GM21390 (cell line): ENCODE results near the gene RXRA.
"Not testable (repeated sequence)": the region's sequence is repeated elsewhere in the genome, so short reads cannot be mapped to it uniquely, and the experiment has no call there.

Experiments used
- ATAC-seq: cut with Tn5 transposase; IDR thresholded peaks from one replicate; pipeline ENCODE4 v1.9.1; 2021; ENCODE audit not compliant: unreplicated experiment

The RXRA gene

DNA sequence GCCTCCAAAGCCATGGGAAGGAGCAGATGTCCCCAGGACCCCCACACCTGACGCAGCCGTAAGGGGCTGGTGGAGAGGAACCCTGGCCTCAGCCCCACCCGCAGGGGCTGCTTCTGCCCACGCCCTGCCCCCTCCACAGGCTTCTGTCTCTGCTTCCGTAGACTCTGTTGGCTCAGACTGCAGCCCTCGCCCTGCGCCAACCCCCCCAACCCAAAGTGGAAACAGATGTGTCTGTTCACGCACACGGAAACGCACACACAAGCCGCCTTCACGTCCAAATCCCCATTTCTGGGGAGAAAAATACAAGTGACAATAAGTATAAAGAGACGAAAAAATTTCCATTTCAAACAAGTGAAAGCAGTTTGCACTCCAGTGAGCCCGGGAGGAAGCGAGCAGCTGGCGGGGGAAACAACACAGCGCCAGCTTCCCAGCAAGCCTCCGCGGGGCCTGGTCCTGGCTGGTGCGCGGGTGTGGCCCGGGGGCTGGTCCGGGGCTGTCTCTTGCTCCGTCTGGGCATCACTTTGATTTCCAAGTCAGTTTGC, 32.6 kb upstream of the RXRA start:
- ATAC-seq = no peak

- ATAC-seq = no peak
Observed at GRCh38 chr9:134294153-134295071, 31.8 kb upstream of the RXRA start.

DNA sequence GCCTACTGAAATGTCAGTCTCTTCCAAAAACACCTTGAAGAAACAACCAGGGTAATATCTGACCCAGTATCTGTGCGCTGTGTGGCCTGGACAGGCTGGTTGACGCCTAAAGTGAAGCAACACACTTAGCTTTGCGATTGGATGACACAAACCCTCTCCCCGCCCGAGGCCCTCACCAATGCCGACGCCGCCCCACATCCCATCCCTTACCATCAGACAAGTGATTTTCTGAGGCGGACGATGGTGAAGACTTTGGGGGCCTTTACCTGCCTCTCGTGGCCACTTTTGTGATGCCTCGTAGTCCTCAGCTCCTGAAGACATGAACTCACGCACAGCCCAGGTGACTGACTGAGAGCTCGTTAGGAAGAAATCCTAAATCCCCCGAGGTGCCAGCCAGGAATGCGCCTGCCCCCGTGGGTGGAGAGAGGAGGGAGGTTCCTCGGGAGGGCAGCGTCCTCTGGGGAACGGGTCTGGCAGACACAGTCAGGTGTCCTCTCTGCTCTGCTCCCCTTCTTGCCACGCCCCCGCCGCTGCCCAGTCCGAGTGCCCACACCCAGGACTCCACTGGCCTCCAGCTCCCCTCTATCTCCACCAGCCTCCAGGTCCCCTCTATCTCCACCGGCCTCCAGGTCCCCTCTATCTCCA, 31.0 kb upstream of the RXRA start:
- no peak for ATAC-seq

GRCh38 chr9:134295746-134296250, 30.5 kb upstream of the RXRA start:
- no peak for ATAC-seq

DNA sequence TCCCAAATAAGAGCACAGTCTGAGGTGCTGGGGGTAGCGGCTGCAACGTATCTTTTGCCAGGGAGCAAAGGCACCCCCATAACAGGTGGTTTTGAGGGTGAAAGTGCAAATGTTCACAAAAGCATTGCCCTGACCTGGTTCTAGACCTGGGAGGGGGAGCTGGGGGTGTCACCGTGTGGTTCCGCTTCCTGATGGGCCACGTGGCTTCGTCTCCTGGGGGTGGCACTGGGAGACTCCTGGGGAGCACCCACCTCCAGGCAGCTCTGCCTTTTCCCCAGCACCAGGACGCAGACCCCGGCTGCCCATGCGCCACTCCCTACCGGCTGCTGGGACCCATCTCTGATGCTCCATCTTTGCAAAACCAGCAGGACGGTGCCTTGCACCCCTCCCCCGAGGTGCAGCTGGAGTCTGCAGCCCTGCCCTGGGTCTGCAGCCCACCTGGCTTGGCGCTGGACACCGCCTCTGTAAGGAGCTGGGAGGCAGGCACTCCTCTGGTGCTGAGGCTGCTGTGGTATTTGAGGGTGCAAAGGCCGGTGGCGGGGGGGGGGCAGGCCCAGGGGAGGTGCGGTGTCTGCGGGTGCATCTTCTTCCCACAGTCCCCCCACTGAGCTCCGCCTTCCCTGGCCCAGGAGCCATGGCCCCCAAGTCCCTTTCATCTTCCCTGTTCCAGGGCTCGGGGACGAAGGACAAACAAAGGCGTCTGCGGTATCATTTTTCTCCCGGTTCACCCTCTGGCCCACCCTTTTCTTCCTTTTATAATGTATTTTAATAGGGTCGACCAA, 29.8 kb upstream of the RXRA start:
- no peak for ATAC-seq

DNA sequence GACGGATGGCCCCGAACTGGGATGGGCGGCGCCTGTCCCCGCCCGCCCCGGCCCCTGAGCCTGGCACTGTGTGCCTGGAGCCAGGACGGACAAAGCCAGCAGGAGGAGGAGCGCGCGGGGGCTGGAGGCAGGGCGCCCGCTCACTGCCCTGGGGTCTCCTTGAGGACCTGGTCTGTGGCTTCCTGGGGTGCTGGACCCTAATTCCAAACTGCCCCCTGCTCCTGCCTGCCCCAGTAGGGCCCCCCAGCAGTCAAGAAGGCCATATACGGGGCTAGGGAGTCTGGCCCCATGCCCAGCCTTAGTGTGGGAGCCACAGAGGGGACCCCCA, 29.2 kb upstream of the RXRA start:
- ATAC-seq = no peak

DNA sequence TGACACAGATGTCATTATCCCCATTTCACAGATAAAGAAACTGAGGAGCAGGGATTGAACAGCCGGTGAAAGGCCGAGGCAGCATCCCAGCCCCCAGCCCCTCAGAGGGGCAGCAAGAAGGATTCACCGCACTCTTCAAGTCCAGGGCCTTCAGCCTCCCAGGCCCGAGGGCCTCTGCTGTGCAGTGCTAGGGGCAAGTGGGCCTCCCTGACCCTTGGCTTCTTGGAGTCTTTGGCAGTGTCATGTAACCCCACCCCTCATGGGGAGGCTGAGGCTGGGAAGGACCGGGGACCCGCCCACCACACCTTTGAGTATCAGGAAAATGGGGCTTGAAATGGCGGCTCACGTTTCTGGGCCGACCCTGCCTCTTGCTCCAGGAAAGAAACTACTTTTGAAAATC, 28.7 kb upstream of the RXRA start:
- ATAC-seq = no peak

GRCh38 chr9:134298000-134298399, 28.3 kb upstream of the RXRA start:
- no peak for ATAC-seq

DNA sequence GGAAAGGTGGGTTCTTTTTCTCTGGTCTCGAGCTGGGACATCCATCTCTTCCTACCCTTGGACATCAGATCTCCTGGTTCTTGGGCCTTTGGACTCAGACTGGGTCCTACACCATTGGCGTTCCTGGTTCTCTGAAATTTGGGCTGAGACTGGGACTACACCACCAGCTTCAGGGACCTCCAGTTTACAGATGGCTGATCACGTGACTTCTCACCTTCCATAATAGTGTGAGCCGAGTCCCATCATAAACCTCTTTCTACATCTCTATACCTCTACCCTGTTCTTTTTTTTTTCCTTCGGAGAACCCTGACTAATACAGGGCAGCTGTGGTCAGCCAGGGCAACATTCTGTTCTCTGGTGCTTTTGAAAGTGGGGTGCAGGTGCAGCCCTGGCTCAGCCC, 27.2 kb upstream of the RXRA start:
- ATAC-seq = no peak

DNA sequence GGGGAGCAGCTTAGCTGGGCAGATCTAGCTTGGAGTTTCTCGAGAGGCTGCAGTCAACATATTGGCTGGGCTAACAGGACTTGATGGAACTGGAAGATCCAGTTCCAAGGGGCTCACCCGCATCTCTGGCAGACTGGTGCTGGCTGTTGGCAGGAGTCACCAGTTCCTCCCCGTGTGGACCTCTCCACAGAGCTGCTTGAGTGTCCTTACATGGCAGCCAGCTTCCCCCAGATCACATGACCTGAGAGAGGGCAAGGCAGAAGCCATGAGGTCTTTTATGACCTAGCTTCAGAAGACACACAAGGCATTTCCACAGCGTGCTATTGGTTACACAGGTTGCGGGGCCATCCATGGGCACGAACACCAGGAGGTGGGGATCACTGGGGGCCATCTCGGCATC, 26.4 kb upstream of the RXRA start:
- no peak for ATAC-seq

DNA sequence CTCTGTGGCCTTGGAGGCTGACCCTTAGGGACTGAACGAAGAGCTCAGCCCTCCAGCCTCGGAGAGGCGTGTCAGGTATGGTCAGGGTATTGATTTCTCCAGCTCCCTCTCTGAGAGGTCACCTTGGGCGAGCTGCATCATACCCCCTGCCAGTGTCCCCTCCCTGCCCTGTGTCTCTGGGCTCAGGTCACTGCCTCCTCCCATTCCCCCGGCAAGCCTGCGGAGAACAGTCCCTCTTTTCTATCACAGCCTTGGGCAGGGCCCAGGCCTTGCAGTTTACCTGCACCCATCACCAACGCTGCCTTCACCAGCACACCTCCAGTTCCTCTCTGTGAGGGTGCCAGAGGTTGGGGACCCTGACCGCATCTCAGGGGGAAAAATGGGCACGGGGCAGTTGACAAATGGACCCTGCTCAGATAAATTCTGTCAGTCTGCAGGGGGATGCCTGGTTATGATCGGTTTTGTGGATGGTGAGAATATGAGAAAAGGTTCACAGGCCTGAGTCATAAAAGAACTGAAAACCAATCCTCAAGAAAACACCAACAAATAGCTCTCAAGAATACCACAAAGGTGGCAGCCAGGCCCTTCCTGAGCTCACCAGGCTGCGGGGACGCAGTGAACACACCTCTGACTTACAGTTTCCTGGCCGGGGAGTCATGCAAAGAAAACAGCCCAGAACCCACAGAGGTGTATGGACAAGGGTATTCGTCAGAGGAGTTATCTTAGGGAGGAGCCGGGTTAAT, 24.7 kb upstream of the RXRA start:
- no peak for ATAC-seq

GRCh38 chr9:134302130-134302817, 24.0 kb upstream of the RXRA start:
- ATAC-seq = no peak

DNA sequence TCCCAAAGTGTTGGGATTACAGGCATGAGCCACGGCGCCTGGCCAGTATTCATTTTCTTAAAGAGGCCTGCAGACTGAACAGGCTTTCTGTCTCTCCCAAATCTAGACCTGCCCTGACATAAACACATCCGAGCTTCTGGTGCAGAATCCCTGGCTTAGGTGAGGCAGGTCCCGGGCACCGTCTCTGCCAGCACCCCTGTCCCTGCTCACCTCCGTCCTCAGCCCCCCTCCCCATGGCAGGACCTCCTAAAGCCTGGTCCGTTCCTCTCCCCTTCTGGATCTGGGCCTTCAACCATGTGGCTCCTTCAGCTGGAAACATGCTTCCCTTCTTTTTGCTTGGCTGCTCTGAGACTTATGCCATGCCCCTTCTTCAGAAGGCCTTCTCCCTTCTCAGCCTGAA, 22.7 kb upstream of the RXRA start:
- no peak for ATAC-seq

DNA sequence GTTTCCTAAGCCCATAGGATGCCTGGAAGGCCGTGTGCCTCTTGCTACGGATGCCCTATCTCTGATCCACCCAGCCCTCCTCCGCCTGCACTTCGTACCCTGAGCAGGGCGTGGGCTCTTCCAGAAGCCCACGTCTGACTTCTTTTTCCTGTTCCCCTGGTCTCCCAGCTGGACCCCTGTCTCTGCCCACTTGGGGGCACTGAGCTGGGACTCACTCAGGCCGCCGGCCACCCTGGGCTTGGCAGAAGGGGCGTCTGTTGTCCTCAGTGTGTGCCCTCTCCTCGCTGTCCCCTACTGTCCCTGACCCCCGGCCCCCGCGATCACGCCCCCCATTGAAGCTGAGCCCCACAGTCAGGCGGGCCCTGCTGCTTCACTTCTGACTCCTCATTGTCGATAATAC, 22.0 kb upstream of the RXRA start:
- no peak for ATAC-seq

GRCh38 chr9:134304690-134305089, 21.6 kb upstream of the RXRA start:
- no peak for ATAC-seq

GRCh38 chr9:134305533-134305932, 20.7 kb upstream of the RXRA start:
- ATAC-seq = no peak

DNA sequence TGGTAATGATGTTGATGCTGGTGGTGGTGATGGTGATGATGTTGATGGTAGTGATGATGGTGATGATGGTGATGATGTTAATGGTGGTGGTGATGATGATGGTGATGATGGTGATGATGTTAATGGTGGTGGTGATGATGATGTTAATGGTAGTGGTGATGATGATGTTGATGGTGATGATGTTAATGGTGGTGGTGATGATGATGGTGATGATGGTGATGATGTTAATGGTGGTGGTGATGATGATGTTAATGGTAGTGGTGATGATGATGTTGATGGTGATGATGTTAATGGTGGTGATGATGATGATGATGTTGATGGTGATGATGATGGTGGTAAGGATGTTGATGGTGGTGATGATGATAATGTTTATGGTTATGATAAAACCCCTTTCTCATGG, 20.2 kb upstream of the RXRA start:
- not testable (repeated sequence) for ATAC-seq

- no peak for ATAC-seq
Observed at GRCh38 chr9:134306636-134307600, 19.3 kb upstream of the RXRA start.
